Muscle layer of duodenum (tissue), 2 donors: ENCODE data around the gene ILF2.
A peak's percentile ranks its signal among the peaks of the same experiment; 100 is the strongest.

Experiments used
- H3K27ac ChIP-seq: one replicate; pipeline ENCODE4 v1.7.0; 2013; ENCODE audit warnings: mild to moderate bottlenecking, low read length
- H3K27me3 ChIP-seq: one replicate; pipeline ENCODE4 v1.7.0; 2013; ENCODE audit warnings: low read depth, mild to moderate bottlenecking, control low read depth, low read length
- H3K36me3 ChIP-seq, 2 donors: one replicate each; pipeline ENCODE4 v1.7.0; 2013; ENCODE audit warnings: low read length in 2 of 2, control low read depth in 1 of 2, mild to moderate bottlenecking in 1 of 2; ENCODE audit not compliant: insufficient read depth in 2 of 2, control insufficient read depth in 1 of 2
- H3K4me1 ChIP-seq, 2 donors: one replicate each; pipeline ENCODE4 v1.7.0; 2013; ENCODE audit warnings: low read length in 2 of 2, mild to moderate bottlenecking in 2 of 2, control low read depth in 1 of 2, moderate library complexity in 1 of 2; ENCODE audit not compliant: insufficient read depth in 2 of 2, control insufficient read depth in 1 of 2
- H3K4me3 ChIP-seq, 2 donors: one replicate each; pipeline ENCODE4 v1.7.0; 2013; ENCODE audit warnings: low read length in 2 of 2, low read depth in 1 of 2, mild to moderate bottlenecking in 1 of 2
- H3K9me3 ChIP-seq, 2 donors: one replicate each; pipeline ENCODE4 v1.7.0; 2013; ENCODE audit warnings: low read length in 2 of 2, control low read depth in 1 of 2, mild to moderate bottlenecking in 1 of 2; ENCODE audit not compliant: control insufficient read depth in 1 of 2
- donor health status: healthy.

Gene ILF2

GRCh38 chr1:153693466-153693865, 22.7 kb upstream of the ILF2 start:
- no peak overlapping the region for H3K4me3 ChIP-seq
- no peaks in the 10 kb centered on the region for H3K27me3 ChIP-seq
- no peaks in the 10 kb centered on the region for H3K9me3 ChIP-seq
- H3K4me1 ChIP-seq: peaks cover 0 to 5% of the 10 kb centered on the region in 2 donors
- no peak overlapping the region for H3K27ac ChIP-seq
- peaks cover 0 to 12% of the 10 kb centered on the region in 2 donors for H3K36me3 ChIP-seq

GRCh38 chr1:153688736-153689328, 18.0 kb upstream of the ILF2 start:
- no peak overlapping the region for H3K4me3 ChIP-seq
- no peaks in the 10 kb centered on the region for H3K4me1 ChIP-seq
- H3K36me3 ChIP-seq: peaks cover 0 to 16% of the 10 kb centered on the region in 2 donors
- no peak overlapping the region for H3K27ac ChIP-seq
- no peaks in the 10 kb centered on the region for H3K27me3 ChIP-seq
- H3K9me3 ChIP-seq: no peaks in the 10 kb centered on the region

GRCh38 chr1:153688276-153688675, 17.5 kb upstream of the ILF2 start:
- Histone ChIP-seq H3K9me3 (no peaks in the 10 kb centered on the region), H3K27me3 (no peaks in the 10 kb centered on the region), H3K4me3 (no peak overlapping the region), H3K27ac (no peak overlapping the region), H3K4me1 (no peaks in the 10 kb centered on the region), H3K36me3 (peaks cover 0 to 16% of the 10 kb centered on the region in 2 donors)

DNA sequence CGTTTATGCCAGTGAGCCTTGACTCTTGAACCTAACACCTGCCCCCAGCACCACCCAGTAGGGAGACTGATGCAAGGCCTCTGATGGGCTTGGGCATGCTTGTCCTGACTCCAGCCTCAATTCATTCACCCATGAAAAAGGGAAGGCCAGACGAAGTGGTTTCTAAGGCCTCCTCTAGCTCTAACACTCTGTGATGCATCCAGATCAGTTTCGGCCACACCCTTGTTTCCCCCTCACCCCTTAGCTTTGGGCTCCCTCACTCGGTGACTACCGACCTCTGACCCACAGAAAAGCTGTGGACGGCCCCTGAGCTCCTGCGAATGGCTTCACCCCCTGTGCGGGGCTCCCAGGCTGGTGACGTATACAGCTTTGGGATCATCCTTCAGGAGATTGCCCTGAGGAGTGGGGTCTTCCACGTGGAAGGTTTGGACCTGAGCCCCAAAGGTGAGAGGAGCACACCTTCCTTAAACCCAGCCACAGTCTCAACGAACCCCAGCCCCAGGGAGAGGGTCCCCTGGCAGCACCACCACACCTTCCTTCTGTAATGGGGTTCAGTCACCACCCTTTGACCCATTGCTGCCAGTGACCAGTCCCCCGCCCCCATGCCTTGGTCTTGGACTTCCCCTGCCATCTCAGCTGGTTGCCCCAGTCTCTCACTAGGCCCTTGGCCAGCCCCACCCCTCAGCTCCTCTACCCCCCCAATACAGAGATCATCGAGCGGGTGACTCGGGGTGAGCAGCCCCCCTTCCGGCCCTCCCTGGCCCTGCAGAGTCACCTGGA, 16.7 kb upstream of the ILF2 start:
- Histone ChIP-seq H3K27me3 (no peaks in the 10 kb centered on the region), H3K4me3 (no peak overlapping the region), H3K4me1 (no peaks in the 10 kb centered on the region), H3K36me3 (peaks cover 0 to 16% of the 10 kb centered on the region in 2 donors), H3K27ac (no peak overlapping the region), H3K9me3 (no peaks in the 10 kb centered on the region)

GRCh38 chr1:153685544-153686340, 14.9 kb upstream of the ILF2 start:
- H3K36me3 ChIP-seq: peaks cover 0 to 16% of the 10 kb centered on the region in 2 donors
- no peaks in the 10 kb centered on the region for H3K4me1 ChIP-seq
- H3K27me3 ChIP-seq: no peaks in the 10 kb centered on the region

GRCh38 chr1:153684892-153685291, 14.1 kb upstream of the ILF2 start:
- Histone ChIP-seq H3K36me3 (peaks cover 0 to 16% of the 10 kb centered on the region in 2 donors), H3K27me3 (peaks cover 4% of the 10 kb centered on the region)

More at GRCh38 chr1:153685544-153686340, 14.9 kb upstream of the ILF2 start:
- Histone ChIP-seq H3K4me3 (no peak overlapping the region), H3K9me3 (no peaks in the 10 kb centered on the region), H3K27ac (no peak overlapping the region)

GRCh38 chr1:153683854-153684253, 13.1 kb upstream of the ILF2 start:
- peaks cover 0 to 7% of the 10 kb centered on the region in 2 donors for H3K36me3 ChIP-seq
- H3K27me3 ChIP-seq: peaks cover 12% of the 10 kb centered on the region
- H3K9me3 ChIP-seq: no peaks in the 10 kb centered on the region
- peaks cover 0 to 10% of the 10 kb centered on the region in 2 donors for H3K4me1 ChIP-seq
- H3K4me3 ChIP-seq: no peak overlapping the region
- H3K27ac ChIP-seq: no peak overlapping the region

More at GRCh38 chr1:153684892-153685291, 14.1 kb upstream of the ILF2 start:
- no peaks in the 10 kb centered on the region for H3K4me1 ChIP-seq
- H3K4me3 ChIP-seq: no peak overlapping the region
- no peak overlapping the region for H3K27ac ChIP-seq
- H3K9me3 ChIP-seq: no peaks in the 10 kb centered on the region

- no peak overlapping the region for H3K27ac ChIP-seq
- H3K36me3 ChIP-seq: no peaks in the 10 kb centered on the region
- peaks cover 18% of the 10 kb centered on the region for H3K27me3 ChIP-seq
- peaks cover 0 to 21% of the 10 kb centered on the region in 2 donors for H3K4me1 ChIP-seq
- no peaks in the 10 kb centered on the region for H3K9me3 ChIP-seq
- no peak overlapping the region for H3K4me3 ChIP-seq
Measured at GRCh38 chr1:153682730-153683129, 11.9 kb upstream of the ILF2 start.

DNA sequence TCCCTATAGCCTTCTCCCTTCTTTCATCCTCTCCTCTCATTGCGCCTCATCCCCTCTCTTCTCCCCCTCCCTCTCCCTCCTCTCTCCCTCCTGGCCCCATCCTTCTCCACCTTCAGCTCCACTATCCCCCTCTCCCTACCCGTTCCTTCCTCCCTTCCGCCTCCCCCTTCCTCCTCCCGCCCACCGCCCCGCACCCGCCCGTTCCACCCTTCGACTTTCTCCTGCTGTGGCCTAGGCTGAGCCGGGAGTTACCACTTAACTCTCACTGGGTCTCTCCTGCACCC, 9.3 kb upstream of the ILF2 start:
- Histone ChIP-seq H3K9me3 (no peaks in the 10 kb centered on the region), H3K36me3 (no peaks in the 10 kb centered on the region), H3K4me1 (peaks cover 0 to 24% of the 10 kb centered on the region in 2 donors), H3K4me3 (peak overlapping the region; percentile 38 to 57), H3K27ac (no peak overlapping the region), H3K27me3 (peaks cover 18% of the 10 kb centered on the region)

DNA sequence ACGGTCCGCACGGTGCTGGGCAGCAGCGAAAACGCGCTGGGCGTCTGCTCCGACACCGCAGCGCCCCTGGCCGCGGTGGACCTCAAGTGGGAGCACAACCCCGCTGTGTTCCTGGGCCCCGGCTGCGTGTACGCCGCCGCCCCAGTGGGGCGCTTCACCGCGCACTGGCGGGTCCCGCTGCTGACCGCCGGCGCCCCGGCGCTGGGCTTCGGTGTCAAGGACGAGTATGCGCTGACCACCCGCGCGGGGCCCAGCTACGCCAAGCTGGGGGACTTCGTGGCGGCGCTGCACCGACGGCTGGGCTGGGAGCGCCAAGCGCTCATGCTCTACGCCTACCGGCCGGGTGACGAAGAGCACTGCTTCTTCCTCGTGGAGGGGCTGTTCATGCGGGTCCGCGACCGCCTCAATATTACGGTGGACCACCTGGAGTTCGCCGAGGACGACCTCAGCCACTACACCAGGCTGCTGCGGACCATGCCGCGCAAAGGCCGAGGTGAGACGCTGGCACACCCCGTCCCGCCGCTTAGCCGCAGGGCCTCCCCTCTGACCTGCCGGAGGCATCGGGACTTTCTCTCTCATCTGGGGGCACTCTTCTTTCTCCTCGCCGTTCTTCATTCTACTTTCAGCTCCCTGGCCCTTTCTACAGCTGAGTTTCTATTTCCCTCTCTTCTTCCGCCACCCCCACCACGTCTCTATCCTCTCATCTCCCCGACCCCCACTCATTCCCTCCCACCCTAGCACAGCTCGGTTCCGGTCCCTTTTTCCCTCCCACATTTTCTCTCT, 8.7 kb upstream of the ILF2 start:
- H3K27me3 ChIP-seq: peaks cover 18% of the 10 kb centered on the region
- H3K9me3 ChIP-seq: no peaks in the 10 kb centered on the region
- H3K36me3 ChIP-seq: no peaks in the 10 kb centered on the region
- H3K4me1 ChIP-seq: peaks cover 0 to 24% of the 10 kb centered on the region in 2 donors
- H3K27ac ChIP-seq: no peak overlapping the region
- H3K4me3 ChIP-seq: peak overlapping the region; percentile 38 to 57
